Ishikawa (cell line): ENCODE data around the gene ETHE1.

Experiments used
- CEBPB ChIP-seq: IDR thresholded peaks from 2 replicates; pipeline ENCODE4 v1.6.1; 2012
- CREB1 ChIP-seq: IDR thresholded peaks from 2 replicates; pipeline ENCODE4 v1.6.1; 2012; ENCODE audit warnings: low read depth
- EGR1 ChIP-seq: IDR thresholded peaks from 2 replicates; pipeline ENCODE4 v1.6.1; 2012
- EP300 ChIP-seq: IDR thresholded peaks from 2 replicates; pipeline ENCODE4 v1.6.1; 2012; ENCODE audit warnings: borderline replicate concordance
- FOXM1 ChIP-seq: IDR thresholded peaks from 2 replicates; pipeline ENCODE4 v1.6.1; 2012; ENCODE audit warnings: low read depth, borderline replicate concordance
- NFIC ChIP-seq: IDR thresholded peaks from 2 replicates; pipeline ENCODE4 v1.6.1; 2012
- RAD21 ChIP-seq: IDR thresholded peaks from 2 replicates; pipeline ENCODE4 v1.6.1; 2012; ENCODE audit warnings: low read depth
- TAF1 ChIP-seq: IDR thresholded peaks from 2 replicates; pipeline ENCODE4 v1.6.1; 2012; ENCODE audit warnings: low read depth, mild to moderate bottlenecking
- TCF12 ChIP-seq: IDR thresholded peaks from 2 replicates; pipeline ENCODE4 v1.6.1; 2012; ENCODE audit warnings: low read depth
- TEAD4 ChIP-seq: IDR thresholded peaks from 2 replicates; pipeline ENCODE4 v1.6.1; 2012
- YY1 ChIP-seq: IDR thresholded peaks from 2 replicates; pipeline ENCODE4 v1.6.1; 2012; ENCODE audit warnings: low read depth
- ZBTB7A ChIP-seq: IDR thresholded peaks from 2 replicates; pipeline ENCODE4 v1.6.1; 2012; ENCODE audit warnings: low read depth
- TF ChIP-seq, protein P1 (sequence below): IDR thresholded peaks from 2 replicates; pipeline ENCODE4 v1.6.1; 2012
- TF ChIP-seq, protein P2 (sequence below): IDR thresholded peaks from 2 replicates; pipeline ENCODE4 v1.6.1; 2012; ENCODE audit warnings: low read depth, mild to moderate bottlenecking
- TF ChIP-seq, protein P3 (sequence below): IDR thresholded peaks from 2 replicates; pipeline ENCODE4 v1.6.1; 2012

The ETHE1 gene, protein sequence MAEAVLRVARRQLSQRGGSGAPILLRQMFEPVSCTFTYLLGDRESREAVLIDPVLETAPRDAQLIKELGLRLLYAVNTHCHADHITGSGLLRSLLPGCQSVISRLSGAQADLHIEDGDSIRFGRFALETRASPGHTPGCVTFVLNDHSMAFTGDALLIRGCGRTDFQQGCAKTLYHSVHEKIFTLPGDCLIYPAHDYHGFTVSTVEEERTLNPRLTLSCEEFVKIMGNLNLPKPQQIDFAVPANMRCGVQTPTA

DNA sequence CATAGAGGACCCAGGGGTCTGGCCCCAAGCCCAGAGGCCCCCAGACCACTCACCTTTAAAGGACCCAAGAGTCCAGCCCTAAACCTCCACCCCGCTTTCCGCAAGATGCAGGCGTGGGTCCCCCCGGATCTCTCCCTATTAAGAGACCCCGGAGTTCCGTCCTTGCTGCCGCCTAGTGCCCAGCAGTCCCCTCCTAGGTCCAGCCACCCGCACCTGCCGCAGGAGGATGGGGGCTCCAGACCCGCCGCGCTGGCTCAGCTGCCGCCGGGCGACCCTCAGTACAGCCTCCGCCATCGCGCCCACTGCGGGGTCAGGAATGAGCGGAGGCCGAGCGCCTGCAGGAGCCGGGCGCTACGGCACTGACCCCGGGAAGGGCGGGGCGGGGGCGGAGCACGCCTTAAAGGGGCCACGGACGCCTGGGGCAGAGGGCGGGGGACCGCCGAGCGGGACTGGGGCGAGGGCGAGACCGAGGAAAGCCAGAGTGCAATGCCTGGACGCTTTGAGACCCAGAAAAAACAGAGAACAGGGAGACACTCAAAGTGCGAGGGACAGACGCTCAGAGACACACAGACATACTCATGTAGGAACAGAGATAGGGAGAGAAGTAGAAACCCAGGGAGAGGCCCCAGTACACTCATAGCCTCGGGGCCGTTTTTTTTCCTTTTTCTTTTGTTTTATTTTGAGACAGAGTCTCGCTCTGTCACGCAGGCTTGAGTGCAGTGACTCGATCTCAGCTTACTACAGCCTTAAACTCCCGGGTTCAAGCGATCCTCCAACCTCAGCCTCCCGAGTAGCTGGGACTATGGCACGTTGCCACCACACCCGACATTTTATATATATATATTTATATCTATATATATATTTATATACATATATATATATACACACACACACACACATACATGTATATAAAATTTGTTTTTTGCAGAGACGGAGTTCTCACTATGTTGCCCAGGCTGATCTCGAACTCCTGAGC, at the start of gene ETHE1:
Gene ETHE1 (minus strand): TSS at position 318 of the 976 bp plus-strand sequence. CDS start 24 bp downstream, at position 294.
- TF ChIP-seq YY1: peak; percentile 70
- TF ChIP-seq, protein P1, sequence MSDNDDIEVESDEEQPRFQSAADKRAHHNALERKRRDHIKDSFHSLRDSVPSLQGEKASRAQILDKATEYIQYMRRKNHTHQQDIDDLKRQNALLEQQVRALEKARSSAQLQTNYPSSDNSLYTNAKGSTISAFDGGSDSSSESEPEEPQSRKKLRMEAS: peak; percentile 71; the same call in 1 of the 2 replicates
- TF ChIP-seq TEAD4: peak; percentile 20; the same call in 1 of the 2 replicates
- 0 out of 2 replicates have a peak, but pooled peaks have one; percentile 18 for TF ChIP-seq CREB1
- TF ChIP-seq TAF1: peak; percentile 88
- no peak for TF ChIP-seq EP300
- TF ChIP-seq, protein P2, sequence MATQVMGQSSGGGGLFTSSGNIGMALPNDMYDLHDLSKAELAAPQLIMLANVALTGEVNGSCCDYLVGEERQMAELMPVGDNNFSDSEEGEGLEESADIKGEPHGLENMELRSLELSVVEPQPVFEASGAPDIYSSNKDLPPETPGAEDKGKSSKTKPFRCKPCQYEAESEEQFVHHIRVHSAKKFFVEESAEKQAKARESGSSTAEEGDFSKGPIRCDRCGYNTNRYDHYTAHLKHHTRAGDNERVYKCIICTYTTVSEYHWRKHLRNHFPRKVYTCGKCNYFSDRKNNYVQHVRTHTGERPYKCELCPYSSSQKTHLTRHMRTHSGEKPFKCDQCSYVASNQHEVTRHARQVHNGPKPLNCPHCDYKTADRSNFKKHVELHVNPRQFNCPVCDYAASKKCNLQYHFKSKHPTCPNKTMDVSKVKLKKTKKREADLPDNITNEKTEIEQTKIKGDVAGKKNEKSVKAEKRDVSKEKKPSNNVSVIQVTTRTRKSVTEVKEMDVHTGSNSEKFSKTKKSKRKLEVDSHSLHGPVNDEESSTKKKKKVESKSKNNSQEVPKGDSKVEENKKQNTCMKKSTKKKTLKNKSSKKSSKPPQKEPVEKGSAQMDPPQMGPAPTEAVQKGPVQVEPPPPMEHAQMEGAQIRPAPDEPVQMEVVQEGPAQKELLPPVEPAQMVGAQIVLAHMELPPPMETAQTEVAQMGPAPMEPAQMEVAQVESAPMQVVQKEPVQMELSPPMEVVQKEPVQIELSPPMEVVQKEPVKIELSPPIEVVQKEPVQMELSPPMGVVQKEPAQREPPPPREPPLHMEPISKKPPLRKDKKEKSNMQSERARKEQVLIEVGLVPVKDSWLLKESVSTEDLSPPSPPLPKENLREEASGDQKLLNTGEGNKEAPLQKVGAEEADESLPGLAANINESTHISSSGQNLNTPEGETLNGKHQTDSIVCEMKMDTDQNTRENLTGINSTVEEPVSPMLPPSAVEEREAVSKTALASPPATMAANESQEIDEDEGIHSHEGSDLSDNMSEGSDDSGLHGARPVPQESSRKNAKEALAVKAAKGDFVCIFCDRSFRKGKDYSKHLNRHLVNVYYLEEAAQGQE: no peak
- peak; percentile 90 for TF ChIP-seq ZBTB7A
- no peak for TF ChIP-seq CEBPB

DNA sequence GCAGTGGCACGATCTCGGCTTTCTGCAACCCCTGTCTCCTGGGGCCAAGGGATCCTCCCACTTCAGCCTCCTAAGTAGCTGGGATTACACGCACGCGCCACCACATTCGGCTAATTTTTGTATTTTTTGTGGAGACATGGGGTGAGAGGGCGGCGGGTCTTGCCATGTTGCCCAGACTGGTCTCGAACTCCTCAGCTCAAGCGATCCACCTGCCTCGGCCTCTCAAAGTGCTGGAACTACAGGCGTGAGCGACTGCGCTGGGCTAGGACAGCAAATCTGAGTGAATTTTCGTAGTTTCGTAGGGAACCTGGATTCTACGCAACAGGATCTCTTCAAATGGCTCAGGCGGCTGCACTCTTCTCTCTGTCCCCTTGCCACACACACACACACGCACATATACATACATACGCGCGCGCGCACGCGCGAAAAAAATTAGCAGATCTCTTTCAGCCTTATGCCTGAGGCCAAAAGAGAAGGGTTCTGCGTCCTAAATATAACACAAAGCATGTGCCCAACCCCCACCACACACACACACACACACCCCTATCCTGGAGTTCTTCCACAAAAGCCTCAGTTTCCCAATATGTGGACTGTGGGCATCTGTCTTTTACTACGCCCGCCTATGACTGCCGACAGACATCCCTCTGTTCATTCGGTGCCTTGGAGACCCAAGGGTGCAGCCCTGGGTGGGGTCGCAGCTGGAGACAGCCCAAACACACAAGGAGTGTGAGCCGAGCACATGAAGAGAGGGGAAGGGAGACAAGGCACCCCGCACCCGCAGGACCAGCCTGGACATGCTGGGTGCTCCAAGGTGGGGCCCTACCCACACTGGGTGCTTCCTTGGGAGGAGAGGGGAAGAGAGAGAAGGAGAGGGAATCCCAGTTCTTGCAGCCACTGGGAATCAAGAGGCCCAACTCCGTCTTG, 49.2 kb upstream of the ETHE1 start:
- TF ChIP-seq TCF12 (no peak), EP300 (no peak), CEBPB (no peak), FOXM1 (no peak), ZBTB7A (no peak), EGR1 (no peak), YY1 (no peak), CREB1 (no peak), NFIC (no peak)
- TF ChIP-seq, protein P2: no peak
- TF ChIP-seq, protein P1: no peak
- TF ChIP-seq, protein P3, sequence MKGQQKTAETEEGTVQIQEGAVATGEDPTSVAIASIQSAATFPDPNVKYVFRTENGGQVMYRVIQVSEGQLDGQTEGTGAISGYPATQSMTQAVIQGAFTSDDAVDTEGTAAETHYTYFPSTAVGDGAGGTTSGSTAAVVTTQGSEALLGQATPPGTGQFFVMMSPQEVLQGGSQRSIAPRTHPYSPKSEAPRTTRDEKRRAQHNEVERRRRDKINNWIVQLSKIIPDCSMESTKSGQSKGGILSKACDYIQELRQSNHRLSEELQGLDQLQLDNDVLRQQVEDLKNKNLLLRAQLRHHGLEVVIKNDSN: no peak

DNA sequence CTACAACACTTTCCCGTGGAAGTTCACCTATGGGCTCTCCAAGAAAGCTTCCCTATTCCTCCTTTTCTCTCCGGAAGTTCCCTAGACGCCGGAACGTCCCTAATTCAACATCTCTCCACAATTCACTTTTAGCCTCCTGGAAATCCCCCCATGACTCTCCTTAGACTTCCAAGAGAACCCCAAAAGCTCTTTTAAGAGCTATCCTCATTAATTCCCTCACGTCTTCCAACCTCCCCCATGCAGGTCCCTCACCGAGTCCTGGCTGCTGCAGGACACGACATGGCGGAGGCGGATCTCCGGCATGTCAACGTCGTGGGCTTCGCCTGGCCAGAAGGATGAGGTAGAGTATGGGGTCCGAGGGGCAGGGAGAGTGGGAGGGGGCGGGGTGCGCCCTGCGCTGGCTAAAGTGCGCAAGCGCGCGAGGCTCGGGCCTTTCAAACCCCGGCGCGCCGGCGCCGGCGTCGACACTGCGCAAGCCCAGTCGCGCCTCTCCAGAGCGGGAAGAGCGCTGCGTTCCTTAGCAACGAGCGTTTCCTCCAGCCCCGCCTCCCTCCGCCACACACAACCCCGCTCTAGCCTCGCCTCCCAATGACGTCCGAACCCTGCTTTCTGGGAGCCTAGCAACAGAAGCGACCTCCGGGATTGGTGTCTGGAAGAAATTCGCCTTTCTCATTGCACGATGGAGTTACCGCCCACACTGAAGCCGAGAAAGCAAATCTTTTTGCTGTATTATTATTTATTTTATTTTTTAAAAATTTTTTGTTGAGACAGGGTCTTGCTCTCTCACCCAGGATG, 48.4 kb upstream of the ETHE1 start, which contains the start of the genes PINLYP and XRCC1:
Gene PINLYP (plus strand): TSS at position 646 of the 795 bp plus-strand sequence. CDS start 1,391 bp downstream, outside the sequence.
Gene XRCC1 (minus strand): TSS at position 372 of the 795 bp plus-strand sequence. CDS start 69 bp downstream, at position 303.
- TF ChIP-seq, protein P2: no peak
- peak; percentile 77; the same call in 1 of the 2 replicates for TF ChIP-seq CREB1
- 0 out of 2 replicates have a peak, but pooled peaks have one; percentile 23 for TF ChIP-seq TCF12
- no peak for TF ChIP-seq EP300
- no peak for TF ChIP-seq NFIC
- TF ChIP-seq, protein P1: peak; percentile 71; the same call in 1 of the 2 replicates
- peak; percentile 74; the same call in 1 of the 2 replicates for TF ChIP-seq ZBTB7A
- TF ChIP-seq TAF1: peak; percentile 63; the same call in 1 of the 2 replicates
- no peak for TF ChIP-seq RAD21
- TF ChIP-seq TEAD4: no peak
- no peak; the same call in 1 of the 2 replicates for TF ChIP-seq FOXM1
- no peak for TF ChIP-seq YY1
- no peak for TF ChIP-seq EGR1
- TF ChIP-seq, protein P3: no peak
- no peak for TF ChIP-seq CEBPB
